OCI-LY7 (cell line): ENCODE results near the gene DCAF11. TPM values are rescaled to one million over a fixed set of nuclear protein-coding genes. Genes with fewer than 3 reads are reported as not detected.

Source experiments
- BruUV-seq: library from RNA; stranded (reverse); fragments of 400-500 nt; replicated peaks from 2 replicates; lab custom pipeline; 2021; lab: Mats Ljungman, UMichigan
- CTCF ChIA-PET: fragments of 300-600 bp; sonication (Branson Sonifier 250); formaldehyde crosslinking; loops from one replicate; lab custom pipeline; 2022; ENCODE audit warnings: antibody characterized with exemption; ENCODE audit not compliant: unreplicated experiment; lab: Charles Lee
- POLR2A ChIA-PET: fragments of 300-600 bp; sonication (Branson Sonifier 250); formaldehyde crosslinking; loops from one replicate; lab custom pipeline; 2022; ENCODE audit warnings: antibody characterized with exemption; lab: Charles Lee
- DNase-seq: peaks from one replicate; pipeline ENCODE4 v3.0.0-alpha.2; 2015; ENCODE audit warnings: low spot score
- H2AFZ ChIP-seq: fragments of 200-600 bp; sonication (generic), shearing (Covaris generic); 2 replicates; pipeline ENCODE4 v1.6.1; 2014; ENCODE audit warnings: mild to moderate bottlenecking, antibody characterized with exemption, low read length, moderate library complexity
- H3K27ac ChIP-seq: fragments of 200-600 bp; sonication (generic); 2 replicates; pipeline ENCODE4 v1.5.1; 2014; ENCODE audit warnings: mixed run types, low read depth, mild to moderate bottlenecking, moderate library complexity, low read length, inconsistent platforms; ENCODE audit not compliant: poor library complexity, severe bottlenecking
- H3K36me3 ChIP-seq: fragments of 200-600 bp; sonication (generic); 2 replicates; pipeline ENCODE4 v1.6.1; 2014; ENCODE audit warnings: mild to moderate bottlenecking, antibody characterized with exemption, low read length, moderate library complexity, mixed read lengths; ENCODE audit not compliant: insufficient read depth
- H3K4me1 ChIP-seq: fragments of 200-600 bp; sonication (generic); 2 replicates; pipeline ENCODE4 v1.5.1; 2014; ENCODE audit warnings: mild to moderate bottlenecking, low read length; ENCODE audit not compliant: insufficient read depth, poor library complexity, severe bottlenecking
- H3K4me2 ChIP-seq: fragments of 200-600 bp; sonication (generic); 2 replicates; pipeline ENCODE4 v1.6.1; 2014; ENCODE audit warnings: mild to moderate bottlenecking, low read length
- H3K4me3 ChIP-seq: fragments of 200-600 bp; sonication (generic); 2 replicates; pipeline ENCODE4 v1.5.1; 2014; ENCODE audit warnings: mild to moderate bottlenecking, low read depth, low read length; ENCODE audit not compliant: poor library complexity, severe bottlenecking
- H3K79me2 ChIP-seq: fragments of 200-600 bp; sonication (generic); 2 replicates; pipeline ENCODE4 v1.6.1; 2016; ENCODE audit warnings: low read depth, mild to moderate bottlenecking, low read length, moderate library complexity, mixed read lengths; ENCODE audit not compliant: insufficient read depth
- H3K9me2 ChIP-seq: fragments of 200-600 bp; sonication (generic); 2 replicates; pipeline ENCODE4 v1.6.1; 2016; ENCODE audit warnings: mild to moderate bottlenecking, low read length, mixed read lengths; ENCODE audit not compliant: insufficient read depth
- H3K9me3 ChIP-seq: fragments of 200-600 bp; sonication (generic); 2 replicates; pipeline ENCODE4 v1.6.1; 2014; ENCODE audit warnings: mild to moderate bottlenecking, mixed run types, low read length, mixed read lengths
- H4K20me1 ChIP-seq: fragments of 200-600 bp; sonication (generic); 2 replicates; pipeline ENCODE4 v1.6.1; 2014; ENCODE audit warnings: mild to moderate bottlenecking, antibody characterized with exemption, low read length, moderate library complexity, mixed read lengths; ENCODE audit not compliant: insufficient read depth
- CTCF ChIP-seq: fragments of 200-600 bp; sonication (generic); conservative IDR thresholded peaks from 2 replicates; pipeline ENCODE4 v1.5.1; 2014; ENCODE audit warnings: mild to moderate bottlenecking, antibody characterized with exemption, low read length, moderate library complexity, mixed read lengths
- EZH2phosphoT487 ChIP-seq: fragments of 200-600 bp; sonication (generic); IDR thresholded peaks from 2 replicates; pipeline ENCODE4 v1.6.1; 2018; ENCODE audit warnings: low read depth, borderline replicate concordance, mild to moderate bottlenecking, mixed run types, antibody characterized with exemption, low read length, moderate library complexity, mixed read lengths
- intact Hi-C: fragments of 100-400 bp; cut with micrococcal nuclease; formaldehyde crosslinking; loops from one replicate; pipeline ENCODE4 v1.10.0; 2022; ENCODE audit not compliant: unreplicated experiment
- total RNA-seq, 2 experiments: library from RNA; depleted of rRNA in 1 of 2; stranded (reverse); fragments of >200 nt in 1 of 2; shearing (Covaris generic) in 1 of 2; gene quantifications; 2 replicates each; pipeline ENCODE4 v1.2.3, GENCODE V29; 2014 to 2022

Gene DCAF11
- total RNA-seq, 2 experiments from 2014 or later, result 63.6 to 75.5 TPM

- Histone ChIP-seq H3K9me3 (no peaks in the 10 kb centered on the region), H4K20me1 (no peaks in the 10 kb centered on the region), H3K36me3 (peaks cover 44% of the 10 kb centered on the region), H3K4me2 (peak overlapping the region; percentile 96), H2AFZ (peak overlapping the region; percentile 48; the same call in 1 of the 2 replicates), H3K79me2 (peaks cover 20% of the 10 kb centered on the region; the same call in 1 of the 2 replicates), H3K9me2 (no peaks in the 10 kb centered on the region), H3K27ac (peak overlapping the region; percentile 82), H3K4me3 (peak overlapping the region; percentile 94), H3K4me1 (peaks cover 25% of the 10 kb centered on the region)
- DNase-seq, result peak; percentile 52
- TSS peak; percentile 63 for BruUV-seq
- no peak for TF ChIP-seq EZH2phosphoT487
- TF ChIP-seq CTCF, result no peak
- ChIA-PET CTCF (interaction anchor here (0.7 to 1.3 kb wide), 3 partner anchors 15 to 97 kb away, joined by 3 to 4 read pairs (median 3); partner anchors contain the start of genes IRF9 and TINF2), POLR2A (interaction anchor here (1.4 to 3.9 kb wide), 8 partner anchors 9 to 97 kb away, joined by 4 to 32 read pairs (median 12); partner anchors contain the start of genes DCAF11, IRF9, NRL and PCK2)
- intact Hi-C loops, result loop anchor here (1.0 to 10.0 kb wide), 4 partner anchors 52 to 841 kb away; partner anchors contain the start of genes BCL2L2, CHMP4A, PCK2 and PPP1R3E
Measured at GRCh38 chr14:24145690-24146452, 31.3 kb downstream of the DCAF11 start.

- intact Hi-C loops, result loop anchor here (1.0 to 10.0 kb wide), 4 partner anchors 52 to 842 kb away; partner anchors contain the start of genes BCL2L2, CHMP4A, PCK2 and PPP1R3E
- peaks cover 51% of the 10 kb centered on the region for H3K36me3 ChIP-seq
- H4K20me1 ChIP-seq, result no peaks in the 10 kb centered on the region
- H3K27ac ChIP-seq, result peak within 1 kb of the TSS; percentile 82
- ChIA-PET CTCF (interaction anchor here (1.1 to 1.3 kb wide), 2 partner anchors 15 to 96 kb away, joined by 3 to 4 read pairs; partner anchors contain the start of genes IRF9 and TINF2), POLR2A (interaction anchor here (0.8 to 3.9 kb wide), 12 partner anchors 9 to 125 kb away, joined by 3 to 32 read pairs (median 6); partner anchors contain the start of genes DCAF11, IPO4, IRF9 and NRL)
- no peaks in the 10 kb centered on the region for H3K9me2 ChIP-seq
- H3K4me1 ChIP-seq, result peaks cover 25% of the 10 kb centered on the region
- H3K4me2 ChIP-seq, result peak within 1 kb of the TSS; percentile 96
- peak within 1 kb of the TSS; percentile 94 for H3K4me3 ChIP-seq
- TF ChIP-seq CTCF (no peak), EZH2phosphoT487 (no peak)
- no peaks in the 10 kb centered on the region for H3K9me3 ChIP-seq
- no TSS peak for BruUV-seq
- peak within 1 kb of the TSS; percentile 76; the same call in 1 of the 2 replicates for H2AFZ ChIP-seq
- peaks cover 19% of the 10 kb centered on the region; the same call in 1 of the 2 replicates for H3K79me2 ChIP-seq
- peak; percentile 97 for DNase-seq
Measured at GRCh38 chr14:24146453-24146977, 31.9 kb downstream of the DCAF11 start, which contains the start of gene PSME2. PSME2 (minus strand) TSS chr14:24146610; CDS start chr14:24146581, 29 bp downstream.
